NCI-H510A treated with DMSO at 0.1 percent for 48 hours (cell line): ENCODE results near the gene CYP19A1.
A peak's percentile ranks its signal among the peaks of the same experiment; 100 is the strongest.
"Not testable (repeated sequence)": the region's sequence is repeated elsewhere in the genome, so short reads cannot be mapped to it uniquely, and the experiment has no call there.

Experiments
- DNase-seq: peaks from one replicate; lab custom pipeline; 2025; lab: John Stamatoyannopoulos, UW

The CYP19A1 gene

DNA sequence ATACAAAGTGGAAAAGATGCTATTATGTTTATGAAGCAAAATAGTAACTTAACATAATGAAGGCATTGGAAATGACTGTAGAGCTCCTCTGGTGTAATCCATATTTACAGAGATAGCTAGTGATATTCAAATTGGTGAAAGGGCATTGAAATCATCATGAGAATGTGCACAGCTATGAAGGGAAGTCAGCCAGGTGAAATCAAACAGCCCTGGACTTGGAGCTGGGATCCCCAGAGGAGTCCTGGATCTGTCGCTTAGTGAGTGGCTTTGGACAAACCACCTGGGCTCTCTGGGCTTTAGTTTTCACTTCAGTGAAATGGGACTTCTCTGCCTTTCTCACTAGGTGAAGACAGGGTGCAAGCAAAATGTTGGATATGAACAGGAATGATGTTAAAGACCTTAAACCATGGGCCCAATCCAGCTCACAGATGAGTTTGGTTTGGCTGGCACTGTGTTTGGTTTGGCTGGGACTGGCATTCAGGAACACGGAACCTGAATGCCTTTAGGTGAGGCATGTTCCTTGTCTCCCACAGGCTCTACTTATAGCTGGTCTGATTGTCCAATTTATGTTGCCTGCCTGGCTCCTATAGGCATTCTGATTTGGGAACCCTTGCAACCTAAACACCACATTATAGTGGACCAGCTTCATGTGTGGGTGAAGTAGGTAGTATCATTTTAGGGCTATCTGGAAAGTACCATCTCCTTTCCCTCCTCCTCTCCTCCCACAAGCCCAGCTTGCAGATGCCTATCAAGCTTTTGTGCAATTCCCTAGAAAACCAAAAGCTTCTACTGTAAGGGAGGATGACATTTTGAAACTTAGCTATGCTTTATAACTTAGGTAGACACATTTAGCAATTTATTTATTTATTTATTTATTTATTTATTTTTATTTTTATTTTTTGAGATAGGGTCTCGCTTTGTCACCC is 133.1 kb downstream of the CYP19A1 start:
- DNase-seq: no peak

DNA sequence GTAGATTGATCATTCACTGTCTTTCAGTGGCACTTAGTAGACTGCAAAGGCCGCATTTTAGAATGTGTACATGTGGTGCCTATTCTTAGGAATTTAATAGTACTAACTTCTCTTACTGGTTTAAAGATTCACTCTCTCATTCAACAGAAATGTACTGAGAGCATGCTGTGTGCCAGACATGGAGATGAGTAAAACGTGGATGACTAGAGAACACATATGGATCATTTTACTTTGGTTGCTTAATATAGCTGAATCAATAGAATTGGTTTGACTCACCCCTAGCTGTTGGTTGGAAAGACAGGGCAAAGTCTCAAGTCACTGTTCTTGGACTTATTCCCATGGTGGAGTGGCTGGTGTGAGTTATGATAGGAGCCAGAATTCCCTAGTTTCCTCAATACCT is 134.6 kb downstream of the CYP19A1 start:
- DNase-seq: no peak

DNA sequence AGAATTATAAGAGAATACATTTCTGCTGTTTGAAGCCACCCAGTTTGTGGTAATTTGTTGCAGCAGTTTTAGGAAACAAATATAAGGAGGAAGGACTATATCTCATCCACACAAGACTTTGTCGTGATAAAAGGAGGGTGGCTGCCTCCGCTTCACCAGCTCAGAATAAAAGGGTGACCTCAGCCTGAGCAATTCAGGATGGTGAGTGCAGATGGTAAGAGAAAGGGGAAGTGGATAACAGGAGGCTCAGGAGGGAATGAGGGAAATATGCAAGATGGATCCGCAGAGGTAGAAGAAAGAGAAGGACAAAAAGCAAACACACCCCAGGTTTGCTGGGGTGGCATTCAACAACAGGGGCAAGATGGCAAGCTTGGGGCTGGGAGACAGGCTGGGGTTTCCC is 135.6 kb downstream of the CYP19A1 start:
- DNase-seq: no peak

DNA sequence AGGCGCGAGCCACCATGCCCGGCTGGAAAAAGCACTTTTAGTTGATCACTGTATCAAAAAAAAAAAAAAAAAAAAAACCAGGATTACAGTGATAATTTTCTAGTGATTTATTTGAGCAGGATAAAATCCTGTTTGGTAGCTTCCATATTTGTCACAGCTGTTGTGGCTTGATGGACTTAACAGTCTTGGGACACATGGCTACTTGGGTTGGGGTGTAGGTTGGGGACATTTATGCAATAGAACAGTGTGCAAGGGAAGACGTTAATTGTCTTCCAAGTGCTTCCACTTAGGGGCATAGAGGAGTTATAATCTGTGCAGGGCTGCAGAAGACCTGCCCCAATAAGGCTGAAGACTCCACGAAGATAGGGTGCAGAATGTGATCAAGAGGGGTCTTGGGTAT is 136.8 kb downstream of the CYP19A1 start:
- no peak for DNase-seq

DNA sequence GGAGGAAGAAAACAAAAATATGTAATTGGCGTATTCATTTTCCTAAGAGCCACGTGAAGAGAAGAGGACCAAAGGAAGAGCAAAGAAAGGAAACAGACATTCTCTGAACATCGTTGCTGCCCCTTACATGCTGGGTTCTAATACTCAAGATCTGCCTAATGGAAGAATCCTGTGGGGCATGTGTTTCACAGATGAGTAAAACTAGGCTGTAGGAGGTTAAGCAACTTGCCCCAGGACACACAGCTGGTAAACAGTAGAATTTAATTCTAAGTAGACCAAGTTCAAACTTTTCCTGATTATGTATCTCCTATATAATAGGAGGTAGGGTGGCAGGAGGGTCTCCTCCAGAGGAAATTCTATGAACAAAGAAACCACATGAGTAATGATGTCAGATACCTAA is 137.6 kb downstream of the CYP19A1 start:
- no peak for DNase-seq

DNA sequence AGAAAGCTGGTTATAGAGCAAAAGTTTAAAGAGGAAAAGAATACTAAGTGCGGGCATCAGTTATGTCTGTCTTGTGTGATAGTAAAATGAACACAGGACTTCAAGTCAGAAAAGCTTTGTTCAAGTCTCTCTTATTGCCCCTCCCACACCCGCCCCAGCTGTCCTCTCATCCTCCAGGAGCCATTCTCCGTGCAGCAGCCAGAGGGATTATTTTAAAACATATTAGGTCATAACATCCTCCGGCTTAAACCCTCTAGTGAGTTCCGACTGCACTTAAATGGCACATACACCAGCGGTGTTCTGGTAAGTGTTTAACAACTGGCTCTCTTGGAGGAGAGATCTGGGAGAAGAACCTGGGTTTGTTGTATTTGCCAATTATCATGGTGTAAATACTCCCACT is 138.9 kb downstream of the CYP19A1 start:
- DNase-seq: no peak

DNA sequence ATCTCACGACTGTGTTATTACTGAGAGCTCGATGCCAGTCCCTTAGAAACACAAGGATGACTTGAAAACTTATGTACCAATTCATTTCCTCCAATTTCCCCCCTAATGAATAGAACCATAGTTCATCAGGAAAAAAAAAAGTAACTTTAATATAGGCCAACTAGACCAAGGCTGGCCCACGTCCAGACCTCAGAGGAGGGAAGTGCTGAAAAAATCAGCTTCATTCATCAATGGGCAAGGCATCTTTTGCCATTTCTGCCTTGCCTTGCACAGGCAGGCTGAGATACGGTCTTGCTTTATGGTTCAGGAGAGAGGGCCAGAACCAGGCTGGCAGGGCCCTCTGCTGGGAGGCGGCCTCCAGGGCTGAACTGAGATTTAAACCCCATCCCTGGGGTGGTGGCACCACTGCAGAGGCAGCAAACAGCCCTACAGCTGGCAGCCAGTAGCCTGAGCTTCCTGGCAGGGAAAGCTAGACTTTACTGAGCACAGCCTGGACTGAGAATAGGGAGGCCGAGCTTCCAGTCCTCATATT is 139.6 kb downstream of the CYP19A1 start:
- DNase-seq: no peak

DNA sequence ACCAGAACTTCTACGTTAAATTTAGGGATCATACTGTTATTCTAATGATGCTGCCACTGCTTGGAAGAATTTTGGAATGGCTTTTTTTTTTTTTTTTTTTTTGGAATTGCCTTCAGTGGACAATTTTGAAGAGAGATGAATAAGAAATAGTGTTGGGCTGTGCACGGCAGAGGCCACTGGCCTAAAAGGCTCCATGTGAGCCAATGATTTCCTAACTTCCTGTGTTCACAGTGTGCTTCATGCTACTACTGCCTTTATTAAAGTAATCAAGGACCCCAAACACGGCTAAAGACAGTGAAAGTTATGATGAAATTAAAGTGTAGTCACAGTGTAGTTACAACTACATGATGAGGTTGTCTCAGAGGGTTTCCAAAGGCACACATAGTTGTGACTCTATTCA is 142.9 kb downstream of the CYP19A1 start:
- no peak for DNase-seq

DNA sequence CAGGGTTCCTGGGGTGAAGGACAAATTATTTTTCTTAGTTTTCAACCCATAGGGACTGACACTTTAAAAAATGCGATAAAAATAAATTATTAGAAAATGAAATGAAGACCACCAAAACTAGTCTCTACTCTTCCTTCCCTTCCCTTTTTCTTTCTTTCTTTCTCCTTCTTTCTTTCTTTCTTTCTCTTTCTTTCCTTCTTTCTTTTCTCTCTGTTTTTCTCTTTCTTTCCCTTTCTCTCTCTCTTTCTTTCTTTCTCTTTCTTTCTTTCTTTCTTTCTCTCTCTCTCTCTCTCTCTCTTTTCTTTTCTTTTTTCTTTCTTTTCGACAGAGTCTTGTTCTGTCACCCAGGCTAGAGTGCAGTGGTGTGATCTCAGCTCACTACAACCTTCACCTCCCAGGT is 144.4 kb downstream of the CYP19A1 start:
- no peak for DNase-seq

DNA sequence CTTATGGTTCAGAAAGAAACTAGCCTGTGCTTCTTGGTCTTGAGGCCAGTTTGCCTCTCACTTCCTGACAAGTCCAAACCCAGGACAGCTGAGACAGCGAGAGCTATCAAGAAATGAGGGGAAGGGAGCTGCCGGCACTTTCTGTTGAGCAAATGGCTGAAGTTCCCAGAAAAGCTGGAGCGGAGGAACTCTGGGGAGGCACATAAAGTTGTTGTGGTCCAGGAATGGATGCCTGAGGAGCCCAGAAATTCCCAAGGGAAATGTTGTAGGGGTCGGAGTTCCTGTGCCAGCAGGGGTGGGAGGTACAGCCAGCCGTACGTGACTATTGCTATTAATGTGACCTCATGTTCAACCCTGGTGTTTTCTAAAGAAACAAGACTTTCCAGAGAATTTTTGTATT is 144.9 kb downstream of the CYP19A1 start:
- no peak for DNase-seq

DNA sequence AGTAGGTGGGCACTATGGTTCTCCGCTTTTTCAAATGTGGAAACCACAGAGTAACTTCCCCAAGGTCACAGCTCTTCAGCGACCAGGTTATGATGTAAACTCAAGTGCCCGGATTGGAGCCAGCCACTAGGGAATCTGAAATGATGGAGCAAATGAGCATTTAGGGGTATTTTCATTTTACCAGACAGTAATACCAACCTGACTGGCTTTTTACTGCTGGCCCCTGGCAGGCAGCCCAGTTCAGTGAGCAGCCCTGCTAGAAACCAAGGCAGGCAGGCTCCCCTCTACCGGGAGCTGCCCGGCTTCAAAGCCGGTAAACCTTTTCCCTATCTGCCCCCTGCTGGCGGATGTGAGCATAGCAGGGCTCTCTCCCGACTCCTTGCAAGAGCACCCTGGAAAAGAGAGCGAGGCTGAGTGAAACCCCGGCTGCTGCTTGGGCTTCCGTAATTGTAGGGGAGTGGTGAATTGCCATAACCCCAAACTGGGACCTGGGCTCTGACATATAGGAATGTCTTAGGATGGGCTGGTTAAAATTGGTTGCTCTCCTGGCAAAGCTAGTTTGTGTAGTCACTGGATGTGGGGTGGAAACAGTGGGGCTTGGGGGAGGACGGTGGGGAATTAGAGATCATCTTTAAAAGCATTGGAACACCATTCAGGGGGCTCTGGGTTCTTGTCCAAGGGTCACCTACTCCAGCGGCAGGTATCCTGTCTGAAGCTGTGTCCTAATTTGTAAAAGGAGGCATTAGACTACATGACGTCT is 145.7 kb downstream of the CYP19A1 start:
- peak; percentile 57 for DNase-seq

DNA sequence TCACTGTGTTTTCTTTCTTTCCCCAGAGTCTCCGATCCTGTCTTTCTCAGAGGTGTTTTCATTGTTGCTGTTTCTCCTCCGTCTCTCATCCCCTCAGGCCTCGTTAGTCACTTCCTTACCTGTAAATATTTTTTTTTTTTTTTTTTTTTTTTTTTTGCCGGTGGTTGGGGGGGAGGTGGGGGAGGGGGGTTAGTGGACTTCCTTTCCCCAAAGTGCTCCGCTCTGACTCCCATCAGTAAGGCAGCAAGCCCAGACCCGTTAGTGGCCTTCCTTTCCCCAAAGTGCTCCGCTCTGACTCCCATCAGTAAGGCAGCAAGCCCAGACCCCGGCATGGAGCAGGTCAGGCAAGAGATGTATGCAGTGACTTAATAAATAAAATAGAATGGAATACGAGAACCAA is 146.6 kb downstream of the CYP19A1 start:
- DNase-seq: no peak

DNA sequence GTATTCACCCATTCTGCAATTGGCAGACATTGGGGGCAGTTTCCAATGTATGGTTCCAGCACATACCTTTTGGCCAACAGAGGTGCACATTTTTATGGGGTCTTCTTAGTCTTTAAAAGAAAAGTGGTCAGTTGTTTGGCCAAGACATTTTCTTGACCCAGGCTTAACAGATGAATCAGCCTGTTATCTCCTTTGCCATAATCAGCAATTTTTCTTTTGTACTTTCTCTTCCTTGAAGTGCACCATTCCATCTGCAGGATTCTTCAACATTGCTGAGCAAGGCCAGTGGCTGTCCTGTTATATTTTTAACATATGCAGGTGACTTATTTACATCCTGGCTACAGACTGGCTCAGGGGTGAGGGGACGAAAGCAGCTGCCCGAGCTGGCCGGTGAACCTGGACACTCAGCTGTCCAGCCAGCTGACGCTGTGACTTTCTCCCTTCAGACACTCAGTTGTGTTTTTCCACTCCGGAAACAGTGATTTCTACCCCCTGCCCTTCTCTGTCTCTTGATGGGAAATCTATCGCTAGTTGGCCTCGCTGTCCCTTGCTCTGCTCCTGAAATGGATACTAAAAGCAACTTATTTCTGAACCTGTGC is 147.2 kb downstream of the CYP19A1 start:
- no peak for DNase-seq

DNA sequence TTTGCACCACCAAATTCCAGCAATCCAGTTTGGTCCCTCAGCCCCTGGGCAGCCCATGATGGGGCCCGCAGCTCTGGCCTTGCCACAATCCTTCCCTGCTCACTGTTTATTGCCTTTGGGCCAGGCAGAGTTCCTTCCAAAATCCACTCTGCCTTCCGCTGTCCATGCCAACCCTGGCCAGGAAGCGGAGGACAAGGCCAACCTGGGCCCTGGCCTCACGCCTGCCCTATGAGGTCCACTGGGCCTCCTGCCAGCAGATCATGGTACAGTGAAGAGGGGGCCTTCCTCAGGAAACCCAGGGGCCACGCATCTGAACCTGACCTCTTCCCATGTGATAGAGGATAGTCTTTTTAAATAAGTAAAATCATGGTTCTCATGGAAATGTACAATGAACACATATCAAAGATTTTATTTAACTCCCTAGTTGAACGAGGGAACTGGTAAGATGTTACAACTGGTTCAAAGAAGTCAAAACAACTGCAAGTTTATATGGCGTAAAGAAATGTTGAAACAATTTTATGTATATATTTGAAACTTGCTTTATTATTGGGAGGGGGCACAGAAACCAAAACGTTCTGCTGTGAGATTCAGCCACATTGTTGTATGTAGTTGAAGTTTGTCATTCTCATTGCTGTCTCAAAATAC is 147.8 kb downstream of the CYP19A1 start:
- DNase-seq: no peak

DNA sequence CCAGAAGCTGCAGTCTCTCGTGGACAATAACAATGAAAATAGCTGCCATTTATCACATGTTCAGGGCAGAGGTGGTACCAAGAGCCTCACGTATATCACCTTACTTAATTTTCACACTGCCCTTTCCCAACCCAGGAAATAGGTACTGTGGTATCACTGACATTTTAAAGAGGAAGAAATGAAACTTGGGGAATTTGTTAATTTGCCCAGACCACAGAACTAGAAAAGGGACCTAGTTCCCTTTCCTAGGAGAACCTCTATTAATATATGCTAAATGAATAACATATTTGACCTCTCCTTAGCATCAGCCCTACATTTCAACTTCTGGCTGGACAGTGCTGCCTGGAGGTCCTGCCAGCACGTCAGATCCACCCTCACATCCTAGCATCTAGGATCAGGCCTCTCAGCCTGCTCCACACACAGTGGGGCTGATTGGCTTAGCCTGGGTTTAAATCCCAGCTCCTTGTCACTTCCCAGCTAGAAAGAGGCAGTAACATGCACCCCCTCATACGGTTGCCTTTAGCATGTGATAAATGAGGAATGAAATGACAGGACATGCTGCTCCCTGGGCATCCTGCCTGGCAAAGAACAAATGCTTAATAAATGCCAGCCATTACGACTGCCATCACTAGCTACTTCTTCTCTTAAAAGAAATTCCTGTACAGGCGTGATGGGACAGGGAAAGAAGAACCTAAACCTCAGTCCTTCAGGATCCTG is 148.6 kb downstream of the CYP19A1 start:
- no peak for DNase-seq

DNA sequence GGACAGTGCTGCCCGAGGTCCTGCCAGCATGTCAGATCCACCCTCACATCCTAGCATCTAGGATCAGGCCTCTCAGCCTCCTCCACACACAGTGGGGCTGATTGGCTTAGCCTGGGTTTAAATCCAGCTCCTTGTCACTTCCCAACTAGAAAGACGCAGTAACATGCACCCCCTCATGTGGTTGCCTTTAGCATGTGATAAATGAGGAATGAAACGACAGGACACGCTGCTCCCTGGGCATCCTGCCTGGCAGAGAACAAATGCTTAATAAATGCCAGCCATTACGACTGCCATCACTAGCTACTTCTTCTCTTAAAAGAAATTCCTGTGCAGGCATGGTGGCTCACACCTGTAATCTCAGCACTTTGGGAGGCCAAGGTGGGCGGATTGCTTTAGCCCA is 149.6 kb downstream of the CYP19A1 start:
- not testable (repeated sequence) for DNase-seq

DNA sequence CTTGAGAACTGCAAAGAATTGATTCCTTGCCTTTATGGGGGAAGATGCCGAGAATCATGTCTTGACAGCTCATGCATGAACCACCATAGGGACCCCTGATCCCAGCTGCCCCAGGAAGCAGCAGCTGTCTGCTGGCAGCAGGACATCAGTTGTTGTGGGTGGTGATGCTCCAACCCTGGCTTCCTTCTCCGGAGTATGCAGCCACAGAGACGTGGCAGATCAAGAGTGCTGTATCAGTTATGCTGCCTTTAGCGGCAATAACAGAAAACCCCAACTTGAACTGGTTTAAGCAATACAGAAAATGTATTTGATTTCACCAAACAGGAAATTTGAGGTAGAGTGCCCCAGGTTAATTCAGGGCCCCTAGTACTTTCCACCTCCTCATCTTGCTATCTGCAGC is 151.5 kb downstream of the CYP19A1 start:
- no peak for DNase-seq

DNA sequence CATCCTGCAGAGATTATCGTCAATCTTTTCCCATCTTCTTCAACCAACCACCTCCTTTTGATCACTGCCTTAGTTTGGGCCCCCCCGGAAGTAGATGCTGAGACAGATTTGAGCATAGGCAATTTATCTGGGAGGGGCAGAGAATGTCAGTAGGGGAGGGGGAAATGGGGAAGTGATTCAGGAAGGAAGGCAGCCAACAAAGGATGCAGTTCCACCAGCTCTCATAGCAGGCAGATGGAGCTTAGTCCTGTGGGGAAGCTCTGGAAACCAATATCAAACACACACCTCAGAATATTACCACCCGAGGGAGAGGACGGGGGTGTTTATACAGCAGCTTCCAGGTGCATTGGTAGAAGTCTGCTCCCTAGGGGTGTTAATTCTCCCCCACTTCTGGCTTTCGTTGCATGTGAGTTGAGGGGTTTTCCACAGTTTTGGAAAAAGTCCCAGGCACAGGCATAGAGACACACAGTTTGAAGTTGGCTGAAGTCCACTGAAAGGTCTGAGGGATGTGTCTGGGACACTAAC is 152.2 kb downstream of the CYP19A1 start:
- no peak for DNase-seq

DNA sequence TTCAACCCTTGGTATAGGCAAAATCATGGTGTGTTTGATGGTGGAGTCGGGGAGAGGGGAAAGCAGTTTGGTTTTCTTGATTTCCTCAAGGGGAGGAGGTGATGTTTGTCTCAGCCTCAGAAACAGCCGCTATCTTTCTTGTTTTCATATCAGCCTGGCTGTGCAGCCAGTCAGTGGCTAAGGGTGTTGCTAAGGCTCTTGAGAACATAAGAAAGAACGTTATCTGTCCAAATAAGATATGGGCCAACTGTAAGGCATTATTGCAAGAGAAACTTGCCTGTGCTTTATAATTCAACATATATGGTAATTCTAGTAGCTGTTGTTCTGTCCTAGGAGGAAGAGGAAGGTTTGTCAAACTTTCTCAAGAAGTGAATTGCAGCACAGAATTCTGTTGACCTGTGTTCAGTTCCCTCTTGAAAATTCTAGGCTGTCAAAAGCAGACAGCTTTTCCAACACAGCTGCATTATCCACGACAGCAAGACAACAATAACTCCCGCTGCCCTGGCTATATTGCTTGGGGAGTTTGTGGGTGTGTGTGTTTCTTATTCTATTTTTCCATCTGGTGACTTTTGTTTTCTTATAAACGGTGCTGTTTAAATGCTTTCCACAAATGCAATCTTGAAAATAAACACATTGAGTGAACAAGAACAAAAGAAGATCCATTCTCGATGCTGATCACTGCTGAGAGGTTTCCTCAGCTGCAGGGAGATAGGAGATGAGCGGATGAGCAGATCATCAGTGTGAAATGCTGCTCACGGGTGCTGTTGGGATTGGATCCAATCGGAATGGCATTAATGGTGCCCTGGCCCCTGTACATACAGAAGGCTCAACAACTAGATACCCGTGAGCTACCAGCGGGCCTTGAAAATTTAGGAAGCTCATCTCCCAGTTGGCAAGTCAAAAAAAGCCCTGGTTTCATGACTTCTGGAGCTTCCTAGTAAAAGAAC is 152.9 kb downstream of the CYP19A1 start:
- DNase-seq: no peak

DNA sequence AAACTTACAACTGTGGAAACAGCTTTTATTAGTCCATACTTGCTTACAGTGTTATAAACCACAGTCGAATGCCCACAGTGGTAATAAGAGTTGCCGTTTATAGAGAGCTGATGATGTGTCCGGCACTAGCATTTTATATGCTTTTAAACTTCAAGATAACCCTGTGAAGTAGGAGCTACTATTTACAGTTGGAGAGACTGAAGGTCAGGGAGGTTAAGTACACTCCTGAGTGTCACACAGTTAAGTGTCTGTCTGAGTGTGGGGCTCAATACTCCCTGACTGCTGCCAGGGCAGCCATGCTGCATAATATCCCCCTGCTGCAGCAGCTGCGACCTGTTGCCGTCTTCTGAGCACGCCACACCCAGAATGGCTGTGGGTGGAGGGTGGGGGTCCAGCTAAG is 153.8 kb downstream of the CYP19A1 start:
- DNase-seq: no peak
